ENCODE results near the gene ATF7. TPM values are rescaled to one million over a fixed set of nuclear protein-coding genes. Genes with fewer than 3 reads are reported as not detected.

ATF7 gene
- total RNA-seq, 1 experiment from 2014 or later = 24.7 TPM

DNA sequence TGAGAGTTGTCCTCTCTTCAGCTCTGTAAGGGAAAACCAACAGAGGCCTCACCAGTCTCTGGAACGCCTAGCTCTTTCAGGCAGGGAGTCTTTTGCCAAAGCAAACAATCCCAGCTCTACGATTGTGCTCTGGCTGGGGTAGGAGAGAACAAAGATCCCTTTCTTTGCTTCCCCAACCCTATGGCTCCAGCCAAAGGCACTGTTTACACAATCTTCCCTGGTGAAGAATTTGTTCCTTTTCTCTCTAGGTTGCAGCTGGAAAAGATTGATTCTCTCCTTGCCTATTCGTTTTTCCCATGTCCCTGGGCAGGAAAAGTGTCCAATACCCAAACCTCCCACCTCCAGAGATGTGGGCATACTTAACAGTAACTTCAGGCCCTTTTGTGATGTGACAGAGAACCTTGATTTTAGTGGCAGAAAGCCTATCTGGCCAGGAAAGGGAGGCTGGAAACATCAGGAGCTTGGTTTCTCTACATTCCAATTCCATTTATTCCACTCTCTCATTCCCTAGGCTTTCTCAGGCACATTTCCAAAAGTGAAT, 32.9 kb upstream of the ATF7 start:
- intact Hi-C loops (cut with micrococcal nuclease; ENCODE audit: unreplicated experiment) = no loop called here
- H3K27ac ChIP-seq = peak overlapping the region; percentile 27
- no peaks in the 10 kb centered on the region for H3K9me3 ChIP-seq (ENCODE audit: insufficient read depth, low read depth)
- peak; percentile 44 to 68 for DNase-seq
- H4K20me1 ChIP-seq (ENCODE audit: insufficient read depth) = no peaks in the 10 kb centered on the region
- H3K27me3 ChIP-seq (ENCODE audit: insufficient read depth, low read depth) = no peaks in the 10 kb centered on the region
- H3K79me2 ChIP-seq (ENCODE audit: low read depth) = no peaks in the 10 kb centered on the region
- H3K4me1 ChIP-seq (replicated peaks; ENCODE audit: insufficient read depth) = peaks cover 16% of the 10 kb centered on the region
- H3K36me3 ChIP-seq (ENCODE audit: low read depth) = no peaks in the 10 kb centered on the region
- BruUV-seq (replicated peaks) = no TSS peak
- no peak overlapping the region for H3K4me3 ChIP-seq
- peaks cover 23% of the 10 kb centered on the region for H3F3A ChIP-seq (ENCODE audit: insufficient read depth, low read depth)
- H2AFZ ChIP-seq = no peak overlapping the region
- H3K4me2 ChIP-seq = peak overlapping the region; percentile 35
- H3K9me2 ChIP-seq (ENCODE audit: insufficient read depth) = no peaks in the 10 kb centered on the region
- TF ChIP-seq CTCF (conservative IDR thresholded peaks at IDR 0.05) (no peak), EZH2 (IDR thresholded peaks at IDR 0.05; ENCODE audit: low read depth) (no peak)
- CTCF ChIA-PET = interaction anchor here (0.6 to 1.0 kb wide), 3 partner anchors 59 to 110 kb away, joined by 3 to 9 read pairs (median 4); no protein-coding TSS in a partner anchor
- POLR2A ChIA-PET (ENCODE audit: unreplicated experiment) = interaction anchor here (0.5 kb wide), 1 partner anchor 116 kb away, joined by 5 read pairs; no protein-coding TSS in a partner anchor

- Histone ChIP-seq H3K4me1 (replicated peaks; ENCODE audit: insufficient read depth) (peaks cover 16% of the 10 kb centered on the region), H3K9me3 (ENCODE audit: insufficient read depth, low read depth) (no peaks in the 10 kb centered on the region), H3K79me2 (ENCODE audit: low read depth) (no peaks in the 10 kb centered on the region), H3K4me3 (no peak overlapping the region), H3K9me2 (ENCODE audit: insufficient read depth) (no peaks in the 10 kb centered on the region), H2AFZ (no peak overlapping the region), H3K4me2 (no peak overlapping the region), H3F3A (ENCODE audit: insufficient read depth, low read depth) (peaks cover 21% of the 10 kb centered on the region), H3K27me3 (ENCODE audit: insufficient read depth, low read depth) (no peaks in the 10 kb centered on the region), H3K36me3 (ENCODE audit: low read depth) (no peaks in the 10 kb centered on the region), H4K20me1 (ENCODE audit: insufficient read depth) (no peaks in the 10 kb centered on the region), H3K27ac (no peak overlapping the region)
- ChIA-PET POLR2A (ENCODE audit: unreplicated experiment) (no interaction called here), CTCF (no interaction called here)
- intact Hi-C loops (cut with micrococcal nuclease; ENCODE audit: unreplicated experiment) = no loop called here
- no peak for DNase-seq
- BruUV-seq (replicated peaks) = no TSS peak
- TF ChIP-seq EZH2 (IDR thresholded peaks at IDR 0.05; ENCODE audit: low read depth) = no peak
- no peak for TF ChIP-seq CTCF (conservative IDR thresholded peaks at IDR 0.05)
Observed at GRCh38 chr12:53657041-53657440, 30.9 kb upstream of the ATF7 start.

GRCh38 chr12:53653595-53653994, 27.4 kb upstream of the ATF7 start:
- no peak for TF ChIP-seq CTCF (conservative IDR thresholded peaks at IDR 0.05)
- no peak for TF ChIP-seq EZH2 (IDR thresholded peaks at IDR 0.05; ENCODE audit: low read depth)
- CTCF ChIA-PET = no interaction called here
- intact Hi-C loops (cut with micrococcal nuclease; ENCODE audit: unreplicated experiment) = no loop called here
- no peak overlapping the region for H3K27ac ChIP-seq
- H3K4me3 ChIP-seq = no peak overlapping the region
- H3K36me3 ChIP-seq (ENCODE audit: low read depth) = no peaks in the 10 kb centered on the region
- H2AFZ ChIP-seq = no peak overlapping the region
- no peaks in the 10 kb centered on the region for H4K20me1 ChIP-seq (ENCODE audit: insufficient read depth)
- no peaks in the 10 kb centered on the region for H3K79me2 ChIP-seq (ENCODE audit: low read depth)
- BruUV-seq (replicated peaks) = no TSS peak
- no peaks in the 10 kb centered on the region for H3K9me2 ChIP-seq (ENCODE audit: insufficient read depth)
- no peak for DNase-seq
- no peaks in the 10 kb centered on the region for H3K27me3 ChIP-seq (ENCODE audit: insufficient read depth, low read depth)
- no peaks in the 10 kb centered on the region for H3K9me3 ChIP-seq (ENCODE audit: insufficient read depth, low read depth)
- H3K4me2 ChIP-seq = no peak overlapping the region
- peaks cover 7% of the 10 kb centered on the region for H3F3A ChIP-seq (ENCODE audit: insufficient read depth, low read depth)
- peaks cover 6% of the 10 kb centered on the region for H3K4me1 ChIP-seq (replicated peaks; ENCODE audit: insufficient read depth)
- POLR2A ChIA-PET (ENCODE audit: unreplicated experiment) = no interaction called here

Measured in PC-9 (cell line).